Liver (tissue), 3 donors: Measurements from ENCODE around the gene PLCB2.

Source experiments
- FOXA1 ChIP-seq: IDR thresholded peaks from 2 replicates; pipeline ENCODE4 v1.6.1; 2016; ENCODE audit warnings: antibody characterized with exemption
- HNF4A ChIP-seq, 2 donors: conservative IDR thresholded peaks; 2 replicates each; pipeline ENCODE4 v1.6.1; 2016; ENCODE audit warnings: antibody characterized with exemption in 2 of 2, mild to moderate bottlenecking in 2 of 2
- REST ChIP-seq: IDR thresholded peaks from 2 replicates; pipeline ENCODE4 v1.6.1; 2016; ENCODE audit warnings: antibody characterized with exemption, mild to moderate bottlenecking
- YY1 ChIP-seq: IDR thresholded peaks from 2 replicates; pipeline ENCODE4 v1.6.1; 2016; ENCODE audit warnings: antibody characterized with exemption, mild to moderate bottlenecking
- ZBTB33 ChIP-seq: IDR thresholded peaks from 2 replicates; pipeline ENCODE4 v1.6.1; 2016; ENCODE audit warnings: antibody characterized with exemption
- TF ChIP-seq, protein P1 (sequence below): fragments of 150-350 bp; IDR thresholded peaks from 2 replicates; pipeline ENCODE4 v1.5.1; 2017; ENCODE audit warnings: improper control_type of control experiment, low read depth, low read length; ENCODE audit not compliant: missing input control
- TF ChIP-seq, protein P2 (sequence below): IDR thresholded peaks from 2 replicates; pipeline ENCODE4 v1.6.1; 2016; ENCODE audit warnings: antibody characterized with exemption
- donor health status: healthy.
- donor health status: healthy.

DNA sequence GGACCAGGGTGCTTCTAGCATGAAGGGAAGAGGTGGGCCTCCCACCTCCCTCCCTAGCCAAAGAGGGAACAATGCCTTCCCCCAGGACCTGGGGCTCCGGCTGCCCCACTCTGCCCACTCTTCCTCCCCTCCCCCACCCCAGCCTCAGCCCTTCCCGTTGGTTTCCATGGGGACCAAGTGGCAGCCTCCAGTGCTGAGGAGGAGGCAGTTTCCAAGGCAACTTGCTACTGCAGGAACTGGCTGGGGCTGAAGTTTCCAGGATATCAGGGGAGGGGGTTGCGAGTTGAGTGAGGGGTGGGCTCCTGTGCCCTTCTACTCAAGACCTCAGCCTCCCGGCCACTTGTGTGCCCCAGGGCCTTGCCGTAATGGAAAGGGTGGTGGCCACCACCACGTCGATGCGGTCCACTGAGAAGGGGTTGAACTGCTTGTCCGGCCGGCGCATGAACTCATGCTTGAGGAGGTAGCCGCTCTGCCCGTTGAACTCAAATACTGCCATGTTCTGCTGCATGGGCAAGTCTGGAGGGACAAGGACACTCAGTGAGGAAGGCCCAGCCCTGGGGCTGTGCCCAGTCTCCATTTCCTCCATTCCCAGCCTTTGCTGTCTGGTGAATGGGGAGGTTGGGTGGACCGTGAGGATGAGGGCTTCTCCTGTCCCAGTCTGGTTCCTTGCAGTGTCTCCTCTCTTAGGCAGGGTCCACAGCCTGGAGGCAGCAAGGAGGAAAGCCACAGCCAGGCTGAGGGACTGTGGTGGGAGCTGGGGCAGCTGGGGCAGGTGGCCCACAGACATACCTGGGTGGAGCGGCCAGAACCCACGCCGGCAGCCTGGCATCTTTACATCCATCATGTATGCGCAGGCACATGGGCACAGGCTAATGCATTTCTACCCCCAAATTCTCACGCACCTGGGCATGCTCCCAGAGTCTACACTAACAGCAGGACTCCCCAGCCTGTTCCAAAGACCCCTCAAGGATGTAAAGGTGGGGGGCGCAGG is 13.5 kb downstream of the PLCB2 start:
- TF ChIP-seq FOXA1 (no peak), YY1 (no peak), REST (no peak), HNF4A (conservative IDR thresholded peaks at IDR 0.05) (no peak), ZBTB33 (no peak)
- TF ChIP-seq, protein P1, sequence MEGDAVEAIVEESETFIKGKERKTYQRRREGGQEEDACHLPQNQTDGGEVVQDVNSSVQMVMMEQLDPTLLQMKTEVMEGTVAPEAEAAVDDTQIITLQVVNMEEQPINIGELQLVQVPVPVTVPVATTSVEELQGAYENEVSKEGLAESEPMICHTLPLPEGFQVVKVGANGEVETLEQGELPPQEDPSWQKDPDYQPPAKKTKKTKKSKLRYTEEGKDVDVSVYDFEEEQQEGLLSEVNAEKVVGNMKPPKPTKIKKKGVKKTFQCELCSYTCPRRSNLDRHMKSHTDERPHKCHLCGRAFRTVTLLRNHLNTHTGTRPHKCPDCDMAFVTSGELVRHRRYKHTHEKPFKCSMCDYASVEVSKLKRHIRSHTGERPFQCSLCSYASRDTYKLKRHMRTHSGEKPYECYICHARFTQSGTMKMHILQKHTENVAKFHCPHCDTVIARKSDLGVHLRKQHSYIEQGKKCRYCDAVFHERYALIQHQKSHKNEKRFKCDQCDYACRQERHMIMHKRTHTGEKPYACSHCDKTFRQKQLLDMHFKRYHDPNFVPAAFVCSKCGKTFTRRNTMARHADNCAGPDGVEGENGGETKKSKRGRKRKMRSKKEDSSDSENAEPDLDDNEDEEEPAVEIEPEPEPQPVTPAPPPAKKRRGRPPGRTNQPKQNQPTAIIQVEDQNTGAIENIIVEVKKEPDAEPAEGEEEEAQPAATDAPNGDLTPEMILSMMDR: no peak
- TF ChIP-seq, protein P2, sequence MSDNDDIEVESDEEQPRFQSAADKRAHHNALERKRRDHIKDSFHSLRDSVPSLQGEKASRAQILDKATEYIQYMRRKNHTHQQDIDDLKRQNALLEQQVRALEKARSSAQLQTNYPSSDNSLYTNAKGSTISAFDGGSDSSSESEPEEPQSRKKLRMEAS: no peak
